Heart right ventricle (tissue), 16 donors: Measurements from ENCODE around the gene FOLR1. TPM values are rescaled to one million over a fixed set of nuclear protein-coding genes. Genes with fewer than 3 reads are reported as not detected.
A peak's percentile ranks its signal among the peaks of the same experiment; 100 is the strongest.

Experiments used
- ATAC-seq, 8 donors: fragments of 200-7000 bp; cut with Tn5 transposase; one replicate each; pipeline ENCODE4 v1.9.1; 2020; ENCODE audit warnings: mild to moderate bottlenecking in 8 of 8, moderate library complexity in 8 of 8, moderate number of reproducible peaks in 1 of 8
- DNase-seq, 2 donors: peaks; one replicate each; pipeline ENCODE4 v3.0.0-alpha.2; 2020
- H3K27ac ChIP-seq, 10 donors: fragments of 200-600 bp; sonication (generic) in 2 of 10; one replicate each; pipeline versions ENCODE4 v1.5.0 to v1.8.0; 2020 to 2022; ENCODE audit warnings: mild to moderate bottlenecking in 3 of 10
- H3K27me3 ChIP-seq, 7 donors: fragments of 200-600 bp; one replicate each; pipeline ENCODE4 v1.8.0; 2021 to 2022; ENCODE audit warnings: mild to moderate bottlenecking in 2 of 7
- H3K36me3 ChIP-seq, 9 donors: fragments of 200-600 bp; sonication (generic) in 1 of 9; one replicate each; pipeline versions ENCODE4 v1.5.0 to v1.8.0; 2020 to 2022; ENCODE audit warnings: mild to moderate bottlenecking in 2 of 9
- H3K4me1 ChIP-seq, 9 donors: fragments of 200-600 bp; sonication (generic) in 1 of 9; one replicate each; pipeline versions ENCODE4 v1.5.0 to v1.8.0; 2020 to 2022; ENCODE audit warnings: mild to moderate bottlenecking in 4 of 9
- H3K4me3 ChIP-seq, 10 donors: fragments of 200-600 bp; sonication (generic) in 2 of 10; one replicate each; pipeline versions ENCODE4 v1.5.0 to v1.8.0; 2020 to 2022; ENCODE audit warnings: mild to moderate bottlenecking in 7 of 10, moderate library complexity in 2 of 10
- H3K9me3 ChIP-seq, 11 donors: fragments of 200-600 bp in 10 of 11; sonication (generic) in 2 of 11; one replicate each; pipeline versions ENCODE4 v1.5.0 to v1.8.0; 2013 to 2022; ENCODE audit warnings: mild to moderate bottlenecking in 2 of 11, control low read depth in 1 of 11, moderate library complexity in 1 of 11
- CTCF ChIP-seq, 9 donors: fragments of 200-600 bp; sonication (generic) in 2 of 9; IDR thresholded peaks; one replicate each; pipeline versions ENCODE4 v1.5.0 to v1.8.0; 2021 to 2022; ENCODE audit warnings: antibody characterized with exemption in 9 of 9, mild to moderate bottlenecking in 5 of 9, moderate library complexity in 1 of 9
- WGBS, 2 donors: extraction: QIAGEN DNeasy Blood & Tissue Kit; methylation state at CpG; one replicate each; pipeline ENCODE4 v1.1.7; 2013; ENCODE audit warnings: inconsistent platforms in 1 of 2; 5-methylcytosine and 5-hydroxymethylcytosine counted together
- intact Hi-C, 10 donors: fragments of 100-400 bp; cut with DNase I; formaldehyde crosslinking; loops; one replicate each; pipeline versions ENCODE4 v1.11.1 to v1.14.2; 2022
- polyA plus RNA-seq, 2 donors: library from polyadenylated mRNA; stranded (reverse); fragments of 200-250 nt; gene quantifications; one replicate each; pipeline ENCODE4 v1.2.3, GENCODE V29; 2013
- total RNA-seq, 10 donors: library from RNA; stranded (reverse); fragmentation: NEBNext Ultra II Directional in 3 of 10; extraction: Animal tissue kit (Norgen Biotek cat#: 25700) in 3 of 10; gene quantifications; one replicate each; pipeline versions ENCODE4 v1.2.1 to v1.2.4, GENCODE V29; 2021 to 2023
- donor health status: Arrhythmogenic right ventricular cardiomyopathy.
- donor health status: ischemic (EF 13 %, LVEDD 7.1; RV severe dilation, severe dysfunction).
- donor health status: healthy with polysubstance abuse.
- donor health status: DM: no; HTN: yes; CAD: no.
- donor health status: DM: no; HTN: no; CAD: no.
- donor health status: ischemic (EF 25% LVEDD 6.9; RV normal size, moderate dysfunction).
- donor health status: ischemic (EF 25% LVEDD 5.7; RV mildly dilated, moderate dysfunction).
- donor health status: healthy.
- donor health status: DM: yes; HTN: yes; CAD: no.
- donor health status: Ischemic cardiomyopathy.
- donor health status: ischemic (EF 35%, LVEDD 5.7; RV mildly dilated, moderate dysfunction).
- donor health status: nonischemic (EF 11% LVEDD 7.7; RV severe dilation, severe dysfunction).
- donor health status: DM: yes; HTN: yes; CAD: no.
- donor health status: PGD.
- donor health status: ischemic (EF 29% LVEDD 5.4; RV normal size, mild dysfunction).
- donor health status: nonischemic (EF 23%, LVEDD 6.1; RV moderate dilation, normal function).

Gene FOLR1
- total and polyA plus RNA-seq, 12 donors: 0.16 to 1.4 (median 0.42) TPM; not detected in 3

- WGBS, 2 donors: 37 to 41% methylated on average over 2 of the region's 2 CpGs
- intact Hi-C loops: no loop called here
- no peak for TF ChIP-seq CTCF (IDR thresholded peaks at IDR 0.05)
- ATAC-seq (peak in 3 of 8 donors; percentile 29 to 66 (median 36)), DNase-seq (no peak)
- Histone ChIP-seq H3K27ac (peak overlapping the region in 5 of 10 donors; percentile 1 to 84 (median 28)), H3K4me3 (peak overlapping the region in 5 of 10 donors; percentile 3 to 43 (median 26)), H3K27me3 (peaks cover 0 to 21% (median 0%) of the 10 kb centered on the region in 7 donors), H3K9me3 (no peaks in the 10 kb centered on the region), H3K4me1 (peaks cover 0 to 28% (median 8%) of the 10 kb centered on the region in 9 donors), H3K36me3 (no peaks in the 10 kb centered on the region)
Measured at GRCh38 chr11:72217841-72218240, 25.9 kb downstream of the FOLR1 start.

GRCh38 chr11:72218251-72218745 lies 26.4 kb downstream of the FOLR1 start:
- no peak for DNase-seq
- Histone ChIP-seq H3K36me3 (no peaks in the 10 kb centered on the region), H3K27me3 (peaks cover 0 to 21% (median 0%) of the 10 kb centered on the region in 7 donors), H3K27ac (peak overlapping the region in 4 of 10 donors; percentile 10 to 84 (median 38)), H3K9me3 (no peaks in the 10 kb centered on the region), H3K4me3 (peak overlapping the region in 4 of 10 donors; percentile 16 to 43 (median 17)), H3K4me1 (peaks cover 0 to 29% (median 8%) of the 10 kb centered on the region in 9 donors)
- no peak for ATAC-seq
- no peak for TF ChIP-seq CTCF (IDR thresholded peaks at IDR 0.05)
- intact Hi-C loops: no loop called here
- 86 to 91% methylated on average over 5 of the region's 5 CpGs for WGBS, 2 donors

GRCh38 chr11:72220696-72221363 lies 28.9 kb downstream of the FOLR1 start:
- Histone ChIP-seq H3K36me3 (no peaks in the 10 kb centered on the region), H3K9me3 (no peaks in the 10 kb centered on the region), H3K4me1 (peaks cover 5 to 37% (median 19%) of the 10 kb centered on the region in 9 donors), H3K27ac (no peak overlapping the region), H3K27me3 (peaks cover 0 to 21% (median 0%) of the 10 kb centered on the region in 7 donors), H3K4me3 (no peak overlapping the region)
- no peak for TF ChIP-seq CTCF (IDR thresholded peaks at IDR 0.05)
- ATAC-seq: no peak
- 87 to 90% methylated on average over 10 of the region's 10 CpGs for WGBS, 2 donors
- DNase-seq: no peak
- intact Hi-C loops: loop anchor here in 3 of 10 donors (5.0 to 10.0 kb wide), 3 partner anchors 194 to 206 kb away; no protein-coding TSS in a partner anchor

- Histone ChIP-seq H3K36me3 (peaks cover 0 to 3% (median 0%) of the 10 kb centered on the region in 9 donors), H3K27me3 (peaks cover 0 to 17% (median 0%) of the 10 kb centered on the region in 7 donors), H3K4me3 (no peak overlapping the region), H3K4me1 (peaks cover 5 to 44% (median 21%) of the 10 kb centered on the region in 9 donors), H3K9me3 (no peaks in the 10 kb centered on the region), H3K27ac (peak overlapping the region in 3 of 10 donors; percentile 99 to 100 (median 99))
- no peak for TF ChIP-seq CTCF (IDR thresholded peaks at IDR 0.05)
- DNase-seq (no peak), ATAC-seq (no peak)
- intact Hi-C loops: loop anchor here in 4 of 10 donors (2.0 to 10.0 kb wide), 4 partner anchors 109 to 207 kb away; partner anchors contain the start of gene ANAPC15 (in 1 of the 4)
- 90% methylated on average over 7 of the region's 7 CpGs for WGBS, 2 donors
Measured at GRCh38 chr11:72221386-72222075, 29.6 kb downstream of the FOLR1 start.
